Heart right ventricle (tissue), 16 donors: ENCODE measurements around the gene CD55. TPM values are rescaled to one million over a fixed set of nuclear protein-coding genes. Genes with fewer than 3 reads are reported as not detected.
A peak's percentile ranks its signal among the peaks of the same experiment; 100 is the strongest.

Experiments used
- ATAC-seq, 8 donors: fragments of 200-7000 bp; cut with Tn5 transposase; one replicate each; pipeline ENCODE4 v1.9.1; 2020; ENCODE audit warnings: mild to moderate bottlenecking in 8 of 8, moderate library complexity in 8 of 8, moderate number of reproducible peaks in 1 of 8
- DNase-seq, 2 donors: peaks; one replicate each; pipeline ENCODE4 v3.0.0-alpha.2; 2020
- H3K27ac ChIP-seq, 10 donors: fragments of 200-600 bp; sonication (generic) in 2 of 10; one replicate each; pipeline versions ENCODE4 v1.5.0 to v1.8.0; 2020 to 2022; ENCODE audit warnings: mild to moderate bottlenecking in 3 of 10
- H3K27me3 ChIP-seq, 7 donors: fragments of 200-600 bp; one replicate each; pipeline ENCODE4 v1.8.0; 2021 to 2022; ENCODE audit warnings: mild to moderate bottlenecking in 2 of 7
- H3K36me3 ChIP-seq, 9 donors: fragments of 200-600 bp; sonication (generic) in 1 of 9; one replicate each; pipeline versions ENCODE4 v1.5.0 to v1.8.0; 2020 to 2022; ENCODE audit warnings: mild to moderate bottlenecking in 2 of 9
- H3K4me1 ChIP-seq, 9 donors: fragments of 200-600 bp; sonication (generic) in 1 of 9; one replicate each; pipeline versions ENCODE4 v1.5.0 to v1.8.0; 2020 to 2022; ENCODE audit warnings: mild to moderate bottlenecking in 4 of 9
- H3K4me3 ChIP-seq, 10 donors: fragments of 200-600 bp; sonication (generic) in 2 of 10; one replicate each; pipeline versions ENCODE4 v1.5.0 to v1.8.0; 2020 to 2022; ENCODE audit warnings: mild to moderate bottlenecking in 7 of 10, moderate library complexity in 2 of 10
- H3K9me3 ChIP-seq, 11 donors: fragments of 200-600 bp in 10 of 11; sonication (generic) in 2 of 11; one replicate each; pipeline versions ENCODE4 v1.5.0 to v1.8.0; 2013 to 2022; ENCODE audit warnings: mild to moderate bottlenecking in 2 of 11, control low read depth in 1 of 11, moderate library complexity in 1 of 11
- WGBS, 2 donors: extraction: QIAGEN DNeasy Blood & Tissue Kit; methylation state at CpG; one replicate each; pipeline ENCODE4 v1.1.7; 2013; ENCODE audit warnings: inconsistent platforms in 1 of 2; 5-methylcytosine and 5-hydroxymethylcytosine counted together
- intact Hi-C, 10 donors: fragments of 100-400 bp; cut with DNase I; formaldehyde crosslinking; loops; one replicate each; pipeline versions ENCODE4 v1.11.1 to v1.14.2; 2022
- polyA plus RNA-seq, 2 donors: library from polyadenylated mRNA; stranded (reverse); fragments of 200-250 nt; gene quantifications; one replicate each; pipeline ENCODE4 v1.2.3, GENCODE V29; 2013
- total RNA-seq, 10 donors: library from RNA; stranded (reverse); fragmentation: NEBNext Ultra II Directional in 3 of 10; extraction: Animal tissue kit (Norgen Biotek cat#: 25700) in 3 of 10; gene quantifications; one replicate each; pipeline versions ENCODE4 v1.2.1 to v1.2.4, GENCODE V29; 2021 to 2023
- TF ChIP-seq, protein P1 (sequence below), 9 donors: fragments of 200-600 bp; sonication (generic) in 2 of 9; IDR thresholded peaks; one replicate each; pipeline versions ENCODE4 v1.5.0 to v1.8.0; 2021 to 2022; ENCODE audit warnings: antibody characterized with exemption in 9 of 9, mild to moderate bottlenecking in 5 of 9, moderate library complexity in 1 of 9
- donor health status: Arrhythmogenic right ventricular cardiomyopathy.
- donor health status: ischemic (EF 13 %, LVEDD 7.1; RV severe dilation, severe dysfunction).
- donor health status: healthy with polysubstance abuse.
- donor health status: DM: no; HTN: yes; CAD: no.
- donor health status: DM: no; HTN: no; CAD: no.
- donor health status: ischemic (EF 25% LVEDD 6.9; RV normal size, moderate dysfunction).
- donor health status: ischemic (EF 25% LVEDD 5.7; RV mildly dilated, moderate dysfunction).
- donor health status: healthy.
- donor health status: DM: yes; HTN: yes; CAD: no.
- donor health status: Ischemic cardiomyopathy.
- donor health status: ischemic (EF 35%, LVEDD 5.7; RV mildly dilated, moderate dysfunction).
- donor health status: nonischemic (EF 11% LVEDD 7.7; RV severe dilation, severe dysfunction).
- donor health status: DM: yes; HTN: yes; CAD: no.
- donor health status: PGD.
- donor health status: ischemic (EF 29% LVEDD 5.4; RV normal size, mild dysfunction).
- donor health status: nonischemic (EF 23%, LVEDD 6.1; RV moderate dilation, normal function).

The CD55 gene
- total and polyA plus RNA-seq, 12 donors: 25.3 to 132 (median 81.4) TPM

GRCh38 chr1:207333620-207334019 lies 12.1 kb downstream of the CD55 start:
- peak overlapping the region in 1 of 10 donors; percentile 24 for H3K27ac ChIP-seq
- peaks cover 0 to 17% (median 0%) of the 10 kb centered on the region in 11 donors for H3K9me3 ChIP-seq
- peaks cover 0 to 36% (median 0%) of the 10 kb centered on the region in 9 donors for H3K4me1 ChIP-seq
- TF ChIP-seq, protein P1, sequence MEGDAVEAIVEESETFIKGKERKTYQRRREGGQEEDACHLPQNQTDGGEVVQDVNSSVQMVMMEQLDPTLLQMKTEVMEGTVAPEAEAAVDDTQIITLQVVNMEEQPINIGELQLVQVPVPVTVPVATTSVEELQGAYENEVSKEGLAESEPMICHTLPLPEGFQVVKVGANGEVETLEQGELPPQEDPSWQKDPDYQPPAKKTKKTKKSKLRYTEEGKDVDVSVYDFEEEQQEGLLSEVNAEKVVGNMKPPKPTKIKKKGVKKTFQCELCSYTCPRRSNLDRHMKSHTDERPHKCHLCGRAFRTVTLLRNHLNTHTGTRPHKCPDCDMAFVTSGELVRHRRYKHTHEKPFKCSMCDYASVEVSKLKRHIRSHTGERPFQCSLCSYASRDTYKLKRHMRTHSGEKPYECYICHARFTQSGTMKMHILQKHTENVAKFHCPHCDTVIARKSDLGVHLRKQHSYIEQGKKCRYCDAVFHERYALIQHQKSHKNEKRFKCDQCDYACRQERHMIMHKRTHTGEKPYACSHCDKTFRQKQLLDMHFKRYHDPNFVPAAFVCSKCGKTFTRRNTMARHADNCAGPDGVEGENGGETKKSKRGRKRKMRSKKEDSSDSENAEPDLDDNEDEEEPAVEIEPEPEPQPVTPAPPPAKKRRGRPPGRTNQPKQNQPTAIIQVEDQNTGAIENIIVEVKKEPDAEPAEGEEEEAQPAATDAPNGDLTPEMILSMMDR (IDR thresholded peaks at IDR 0.05): no peak
- H3K4me3 ChIP-seq: no peak overlapping the region
- ATAC-seq (no peak), DNase-seq (no peak)
- H3K27me3 ChIP-seq: no peaks in the 10 kb centered on the region
- intact Hi-C loops: loop anchor here in 1 of 10 donors (10.0 kb wide), 1 partner anchor 249 kb away; the partner anchor contains the start of gene C4BPB
- peaks cover 0 to 99% (median 32%) of the 10 kb centered on the region in 9 donors for H3K36me3 ChIP-seq
- 88 to 91% methylated on average over 1 of the region's 1 CpG for WGBS, 2 donors

DNA sequence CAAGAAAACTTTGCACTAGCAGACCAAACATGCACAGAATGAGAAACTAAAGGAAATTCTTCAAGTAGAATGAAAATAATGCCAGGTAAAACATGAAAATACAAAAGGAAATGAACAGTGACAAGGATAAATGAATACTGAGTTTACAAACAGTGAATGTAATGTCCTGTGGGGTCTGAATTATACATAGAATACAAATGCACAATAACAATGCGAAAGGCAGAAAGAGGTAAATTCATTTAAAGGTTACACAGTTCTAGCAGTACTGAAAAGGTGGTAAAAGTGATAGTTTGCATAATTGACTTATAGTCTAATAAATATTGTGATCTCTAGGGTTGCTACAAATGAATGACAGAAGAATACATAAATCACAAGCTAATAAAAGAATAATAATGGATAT lies 12.9 kb downstream of the CD55 start:
- intact Hi-C loops: loop anchor here in 1 of 10 donors (10.0 kb wide), 1 partner anchor 250 kb away; the partner anchor contains the start of gene C4BPB
- peaks cover 0 to 99% (median 27%) of the 10 kb centered on the region in 9 donors for H3K36me3 ChIP-seq
- ATAC-seq: no peak

DNA sequence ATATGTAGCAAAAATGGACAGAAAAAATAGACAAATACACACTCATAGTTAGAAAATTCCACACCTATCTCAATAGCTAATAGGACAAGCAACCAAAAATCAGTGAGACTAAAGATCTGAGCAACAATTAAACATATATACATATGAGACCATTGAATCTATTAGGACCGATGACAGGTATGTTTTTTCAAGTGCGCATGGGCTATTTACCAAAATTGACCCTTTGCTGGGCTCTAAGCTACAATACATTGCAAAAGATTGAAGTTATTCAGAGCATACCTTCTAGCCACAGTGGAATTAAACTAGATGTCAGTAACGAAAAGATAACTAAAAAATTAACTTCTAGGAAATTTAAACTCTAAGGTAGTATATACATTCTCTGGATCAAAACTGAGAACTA lies 13.7 kb downstream of the CD55 start:
- 97 to 99% methylated on average over 3 of the region's 3 CpGs for WGBS, 2 donors
- Histone ChIP-seq H3K9me3 (peaks cover 0 to 17% (median 0%) of the 10 kb centered on the region in 11 donors), H3K4me3 (no peak overlapping the region), H3K27me3 (no peaks in the 10 kb centered on the region), H3K4me1 (peaks cover 0 to 36% (median 0%) of the 10 kb centered on the region in 9 donors), H3K27ac (peak overlapping the region in 1 of 10 donors; percentile 83), H3K36me3 (peaks cover 0 to 99% (median 34%) of the 10 kb centered on the region in 9 donors)
- ATAC-seq (no peak), DNase-seq (no peak)
- intact Hi-C loops: loop anchor here in 1 of 10 donors (10.0 kb wide), 1 partner anchor 250 kb away; the partner anchor contains the start of gene C4BPB
- TF ChIP-seq, protein P1 (IDR thresholded peaks at IDR 0.05): no peak

More for the DNA sequence above, 12.9 kb downstream of the CD55 start:
- 99 to 100% methylated on average over 1 of the region's 1 CpG for WGBS, 2 donors
- Histone ChIP-seq H3K4me3 (no peak overlapping the region), H3K4me1 (peaks cover 0 to 36% (median 0%) of the 10 kb centered on the region in 9 donors), H3K27me3 (no peaks in the 10 kb centered on the region), H3K9me3 (peaks cover 0 to 17% (median 0%) of the 10 kb centered on the region in 11 donors), H3K27ac (peak overlapping the region in 1 of 10 donors; percentile 83)
- TF ChIP-seq, protein P1 (IDR thresholded peaks at IDR 0.05): no peak
- DNase-seq: no peak

GRCh38 chr1:207335695-207336363 lies 14.4 kb downstream of the CD55 start:
- H3K36me3 ChIP-seq: peaks cover 0 to 99% (median 40%) of the 10 kb centered on the region in 9 donors

More at GRCh38 chr1:207335695-207336363, 14.4 kb downstream of the CD55 start:
- peak in 7 of 8 donors; percentile 30 to 82 (median 46) for ATAC-seq
- WGBS, 2 donors: 73 to 82% methylated on average over 6 of the region's 6 CpGs
- Histone ChIP-seq H3K9me3 (peaks cover 0 to 17% (median 0%) of the 10 kb centered on the region in 11 donors), H3K4me3 (no peak overlapping the region), H3K4me1 (peaks cover 0 to 36% (median 0%) of the 10 kb centered on the region in 9 donors), H3K27ac (peak overlapping the region in 2 of 10 donors; percentile 6 to 83), H3K27me3 (no peaks in the 10 kb centered on the region)
- intact Hi-C loops: loop anchor here in 1 of 10 donors (10.0 kb wide), 1 partner anchor 251 kb away; the partner anchor contains the start of gene C4BPB
- TF ChIP-seq, protein P1 (IDR thresholded peaks at IDR 0.05): peak in 1 of 9 donors; percentile 15
- DNase-seq: no peak
